Measurements from ENCODE around the gene DLST. TPM values are rescaled to one million over a fixed set of nuclear protein-coding genes. Genes with fewer than 3 reads are reported as not detected.

The DLST gene
- polyA plus RNA-seq, 1 donor (not counting 4 experiments of a cell fraction or from before 2014, with no cell fraction given) = 114 TPM

DNA sequence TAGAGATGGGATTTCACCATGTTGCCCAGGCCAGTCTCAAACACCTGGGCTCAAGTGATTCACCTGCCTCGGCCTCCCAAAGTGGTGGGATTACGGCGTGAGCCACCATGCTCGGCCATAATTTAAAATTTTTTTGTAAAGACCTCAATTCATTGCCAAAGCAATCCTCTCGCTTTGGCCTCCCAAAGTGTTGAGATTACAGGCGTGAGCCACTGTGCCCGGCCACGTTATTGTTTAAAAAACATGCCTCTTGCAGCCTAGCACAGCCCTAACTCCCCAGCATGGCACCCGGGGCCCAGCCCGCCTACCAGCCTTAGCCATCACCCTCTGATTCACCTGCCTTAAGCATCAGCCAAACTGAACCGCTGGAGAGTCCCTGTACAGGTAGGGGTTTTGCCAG, 54.4 kb downstream of the DLST start:
- Histone ChIP-seq H2AFZ (ENCODE audit: control insufficient read depth, low read length) (no peak overlapping the region), H3K79me2 (ENCODE audit: control insufficient read depth, insufficient read depth, low read length) (no peaks in the 10 kb centered on the region), H3K27me3 (ENCODE audit: control insufficient read depth, extremely low read depth, insufficient read depth, low read length) (no peaks in the 10 kb centered on the region), H3K4me3 (ENCODE audit: control insufficient read depth in 2 of 3, extremely low read depth in 1 of 3, insufficient read depth in 2 of 3, low read depth in 1 of 3, low read length in 3 of 3) (no peak overlapping the region), H3K4me1 (ENCODE audit: control insufficient read depth, extremely low read depth, insufficient read depth, low read length) (peaks cover 11% of the 10 kb centered on the region), H3K9me3 (ENCODE audit: control insufficient read depth, low read depth, low read length) (no peaks in the 10 kb centered on the region), H3K9me1 (ENCODE audit: control insufficient read depth, extremely low read depth, insufficient read depth, low read length) (no peaks in the 10 kb centered on the region), H3K4me2 (ENCODE audit: control insufficient read depth, extremely low read depth, insufficient read depth, low read depth, low read length) (no peak overlapping the region), H3K36me3 (ENCODE audit: control insufficient read depth in 2 of 2, extremely low read depth in 1 of 2, insufficient read depth in 2 of 2, low read length in 2 of 2) (peaks cover 0 to 2% of the 10 kb centered on the region in 2 experiments), H3K9ac (ENCODE audit: control insufficient read depth, extremely low read depth, insufficient read depth, low read length) (no peak overlapping the region), H3K27ac (ENCODE audit: control insufficient read depth, insufficient read depth, low read length) (no peak overlapping the region), H4K20me1 (ENCODE audit: control insufficient read depth, extremely low read depth, insufficient read depth, low read length) (no peaks in the 10 kb centered on the region)
- DNase-seq (ENCODE audit: low read depth, low spot score) (no peak), FAIRE-seq (no peak)
- TF ChIP-seq CTCF (optimal IDR thresholded peaks at IDR 0.05 in 1 of 3, IDR thresholded peaks at IDR 0.05 in 1 of 3, conservative IDR thresholded peaks at IDR 0.05 in 1 of 3; ENCODE audit: extremely low read depth in 1 of 3, insufficient read depth in 2 of 3, low read length in 3 of 3) = no peak
- TF ChIP-seq EZH2 (IDR thresholded peaks at IDR 0.05; ENCODE audit: low read length) = no peak
- dilution Hi-C loops (cut with MboI; ENCODE audit: extremely low pct_ligation_motif_present, low sequenced_read_pairs) = no loop called here

DNA sequence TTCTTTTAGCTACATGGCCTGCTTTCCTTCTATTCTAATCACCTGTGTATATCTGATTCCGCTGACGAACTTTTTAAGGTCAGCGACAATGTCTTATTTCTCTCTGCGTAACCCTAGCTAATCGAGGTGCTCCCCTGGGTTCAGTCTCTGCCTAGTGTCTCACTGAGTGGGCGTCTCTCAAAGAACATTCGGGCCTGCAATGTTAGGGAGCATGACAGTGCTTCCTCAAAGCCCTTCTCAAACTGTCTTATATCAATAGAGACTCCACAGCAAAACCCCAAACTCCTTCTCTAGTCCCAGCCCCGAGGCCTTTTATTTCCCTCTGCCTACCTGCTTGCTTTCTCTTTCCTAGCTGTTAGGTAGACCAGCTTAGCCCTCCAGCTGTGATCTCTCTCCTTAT, 55.0 kb downstream of the DLST start:
- Histone ChIP-seq H3K4me2 (ENCODE audit: control insufficient read depth, extremely low read depth, insufficient read depth, low read depth, low read length) (no peak overlapping the region), H3K36me3 (ENCODE audit: control insufficient read depth in 2 of 2, extremely low read depth in 1 of 2, insufficient read depth in 2 of 2, low read length in 2 of 2) (peaks cover 0 to 2% of the 10 kb centered on the region in 2 experiments), H3K27ac (ENCODE audit: control insufficient read depth, insufficient read depth, low read length) (no peak overlapping the region), H4K20me1 (ENCODE audit: control insufficient read depth, extremely low read depth, insufficient read depth, low read length) (no peaks in the 10 kb centered on the region), H3K4me1 (ENCODE audit: control insufficient read depth, extremely low read depth, insufficient read depth, low read length) (peaks cover 16% of the 10 kb centered on the region), H3K27me3 (ENCODE audit: control insufficient read depth, extremely low read depth, insufficient read depth, low read length) (no peaks in the 10 kb centered on the region), H3K79me2 (ENCODE audit: control insufficient read depth, insufficient read depth, low read length) (no peaks in the 10 kb centered on the region), H3K9me3 (ENCODE audit: control insufficient read depth, low read depth, low read length) (no peaks in the 10 kb centered on the region), H3K9ac (ENCODE audit: control insufficient read depth, extremely low read depth, insufficient read depth, low read length) (no peak overlapping the region), H3K9me1 (ENCODE audit: control insufficient read depth, extremely low read depth, insufficient read depth, low read length) (no peaks in the 10 kb centered on the region), H3K4me3 (ENCODE audit: control insufficient read depth in 2 of 3, extremely low read depth in 1 of 3, insufficient read depth in 2 of 3, low read depth in 1 of 3, low read length in 3 of 3) (no peak overlapping the region), H2AFZ (ENCODE audit: control insufficient read depth, low read length) (no peak overlapping the region)
- FAIRE-seq (no peak), DNase-seq (ENCODE audit: low read depth, low spot score) (no peak)
- TF ChIP-seq CTCF (optimal IDR thresholded peaks at IDR 0.05 in 1 of 3, IDR thresholded peaks at IDR 0.05 in 1 of 3, conservative IDR thresholded peaks at IDR 0.05 in 1 of 3; ENCODE audit: extremely low read depth in 1 of 3, insufficient read depth in 2 of 3, low read length in 3 of 3) (no peak), EZH2 (IDR thresholded peaks at IDR 0.05; ENCODE audit: low read length) (no peak)
- dilution Hi-C loops (cut with MboI; ENCODE audit: extremely low pct_ligation_motif_present, low sequenced_read_pairs) = no loop called here
